Left colon (tissue), 2 donors: ENCODE measurements around the gene ASPHD2. TPM values are rescaled to one million over a fixed set of nuclear protein-coding genes. Genes with fewer than 3 reads are reported as not detected.
"Not testable (repeated sequence)": the region's sequence is repeated elsewhere in the genome, so short reads cannot be mapped to it uniquely, and the experiment has no call there.

Experiments
- ATAC-seq: fragments of 200-7000 bp; cut with Tn5 transposase; one replicate; pipeline ENCODE4 v1.9.1; 2020; ENCODE audit warnings: mild to moderate bottlenecking, moderate library complexity
- DNase-seq, 2 donors: peaks; one replicate each; pipeline ENCODE4 v3.0.0-alpha.2; 2020
- intact Hi-C, 2 donors: fragments of 100-400 bp; cut with DNase I in 1 of 2; cut with micrococcal nuclease in 1 of 2; formaldehyde crosslinking; loops; one replicate each; pipeline versions ENCODE4 v1.11.2 to v1.14.0; 2022; cut with DNase I, micrococcal nuclease
- total RNA-seq, 2 donors: library from RNA; stranded (reverse); fragmentation: NEBNext Ultra II Directional; extraction: Animal tissue kit (Norgen Biotek cat#: 25700); gene quantifications; one replicate each; pipeline ENCODE4 v1.2.1, GENCODE V29; 2021
- donor health status: DM: no; HTN: no; CAD: no.
- donor health status: DM: yes; HTN: yes; CAD: no.

ASPHD2 gene
- total RNA-seq, 2 donors from 2014 or later, result 7.0 to 7.1 TPM

GRCh38 chr22:26410386-26410785 is 18.7 kb upstream of the ASPHD2 start:
- no peak for DNase-seq
- intact Hi-C loops, result no loop called here
- no peak for ATAC-seq

GRCh38 chr22:26414347-26414746 is 14.7 kb upstream of the ASPHD2 start:
- DNase-seq, result no peak
- ATAC-seq, result no peak
- intact Hi-C loops, result no loop called here

- no peak for ATAC-seq
- intact Hi-C loops, result no loop called here
- DNase-seq, result no peak
Measured at GRCh38 chr22:26416256-26416655, 12.8 kb upstream of the ASPHD2 start.

GRCh38 chr22:26416670-26417276 is 12.3 kb upstream of the ASPHD2 start:
- ATAC-seq, result no peak
- intact Hi-C loops, result no loop called here
- no peak for DNase-seq

GRCh38 chr22:26417406-26417805 is 11.7 kb upstream of the ASPHD2 start:
- ATAC-seq (no peak), DNase-seq (no peak)
- intact Hi-C loops, result no loop called here

GRCh38 chr22:26418620-26419019 is 10.4 kb upstream of the ASPHD2 start:
- intact Hi-C loops, result no loop called here
- DNase-seq, result no peak
- no peak for ATAC-seq

- DNase-seq (no peak), ATAC-seq (no peak)
- intact Hi-C loops, result no loop called here
Measured at GRCh38 chr22:26426924-26427323, 2.1 kb upstream of the ASPHD2 start.

GRCh38 chr22:26429458-26430286 is 612 bp downstream of the ASPHD2 start:
- DNase-seq (peak in 1 of 2 donors; percentile 48), ATAC-seq (peak; percentile 18)
- intact Hi-C loops, result no loop called here

- intact Hi-C loops, result no loop called here
- DNase-seq, result no peak
- ATAC-seq, result no peak
Measured at GRCh38 chr22:26430600-26430999, 1.5 kb downstream of the ASPHD2 start.

- DNase-seq, result no peak
- intact Hi-C loops, result no loop called here
Measured at GRCh38 chr22:26431261-26431995, 2.4 kb downstream of the ASPHD2 start.

GRCh38 chr22:26432619-26433311 is 3.7 kb downstream of the ASPHD2 start:
- intact Hi-C loops, result no loop called here
- no peak for ATAC-seq
- no peak for DNase-seq

More at GRCh38 chr22:26431261-26431995, 2.4 kb downstream of the ASPHD2 start:
- ATAC-seq, result no peak

GRCh38 chr22:26433805-26434204 is 4.7 kb downstream of the ASPHD2 start:
- DNase-seq, result no peak
- intact Hi-C loops, result no loop called here
- no peak for ATAC-seq

- intact Hi-C loops, result no loop called here
- ATAC-seq (no peak), DNase-seq (no peak)
Measured at GRCh38 chr22:26435327-26436093, 6.5 kb downstream of the ASPHD2 start.

GRCh38 chr22:26436903-26437515 is 7.9 kb downstream of the ASPHD2 start:
- ATAC-seq, result peak; percentile 97
- intact Hi-C loops, result no loop called here
- DNase-seq, result peak; percentile 79 to 81

- intact Hi-C loops, result no loop called here
- no peak for DNase-seq
- ATAC-seq, result no peak
Measured at GRCh38 chr22:26437694-26438392, 8.8 kb downstream of the ASPHD2 start.

GRCh38 chr22:26438776-26439175 is 9.7 kb downstream of the ASPHD2 start:
- DNase-seq, result not testable (repeated sequence)

GRCh38 chr22:26439559-26439958 is 10.5 kb downstream of the ASPHD2 start:
- ATAC-seq, result no peak
- intact Hi-C loops, result no loop called here
- no peak for DNase-seq

More at GRCh38 chr22:26438776-26439175, 9.7 kb downstream of the ASPHD2 start:
- intact Hi-C loops, ATAC-seq: not testable (repeated sequence)
